Measurements from ENCODE around the gene SLC51B.

GRCh38 chr15:65058394-65059368, 13.5 kb downstream of the SLC51B start:
- TF ChIP-seq CTCF (IDR thresholded peaks at IDR 0.05 in 4 of 5, conservative IDR thresholded peaks at IDR 0.05 in 1 of 5) (no peak), POLR2A (IDR thresholded peaks at IDR 0.05) (no peak)
